ENCODE measurements around the gene PALM2AKAP2.

The PALM2AKAP2 gene

GRCh38 chr9:109793921-109794320, 13.9 kb downstream of the PALM2AKAP2 start:
- Histone ChIP-seq H3K36me3 (ENCODE audit: low read depth) (no peaks in the 10 kb centered on the region), H3K9me3 (ENCODE audit: severe bottlenecking) (no peaks in the 10 kb centered on the region), H3K27me3 (ENCODE audit: insufficient read depth, poor library complexity, severe bottlenecking) (no peaks in the 10 kb centered on the region), H3K4me1 (ENCODE audit: insufficient read depth, poor library complexity, severe bottlenecking) (peaks cover 19% of the 10 kb centered on the region), H3K27ac (ENCODE audit: poor library complexity, severe bottlenecking) (peak overlapping the region; percentile 49), H3K4me3 (ENCODE audit: severe bottlenecking) (no peak overlapping the region)
- DNase-seq (ENCODE audit: low spot score) (no peak), ATAC-seq (ENCODE audit: low read depth) (no peak)
- no peak for TF ChIP-seq CTCF (IDR thresholded peaks at IDR 0.05; ENCODE audit: poor library complexity, severe bottlenecking)

GRCh38 chr9:109794361-109795012, 14.5 kb downstream of the PALM2AKAP2 start:
- no peak for DNase-seq (ENCODE audit: low spot score)
- Histone ChIP-seq H3K9me3 (ENCODE audit: severe bottlenecking) (no peaks in the 10 kb centered on the region), H3K36me3 (ENCODE audit: low read depth) (no peaks in the 10 kb centered on the region), H3K27ac (ENCODE audit: poor library complexity, severe bottlenecking) (no peak overlapping the region), H3K27me3 (ENCODE audit: insufficient read depth, poor library complexity, severe bottlenecking) (no peaks in the 10 kb centered on the region), H3K4me3 (ENCODE audit: severe bottlenecking) (no peak overlapping the region), H3K4me1 (ENCODE audit: insufficient read depth, poor library complexity, severe bottlenecking) (peaks cover 19% of the 10 kb centered on the region)
- no peak for TF ChIP-seq CTCF (IDR thresholded peaks at IDR 0.05; ENCODE audit: poor library complexity, severe bottlenecking)
- no peak for ATAC-seq (ENCODE audit: low read depth)

DNA sequence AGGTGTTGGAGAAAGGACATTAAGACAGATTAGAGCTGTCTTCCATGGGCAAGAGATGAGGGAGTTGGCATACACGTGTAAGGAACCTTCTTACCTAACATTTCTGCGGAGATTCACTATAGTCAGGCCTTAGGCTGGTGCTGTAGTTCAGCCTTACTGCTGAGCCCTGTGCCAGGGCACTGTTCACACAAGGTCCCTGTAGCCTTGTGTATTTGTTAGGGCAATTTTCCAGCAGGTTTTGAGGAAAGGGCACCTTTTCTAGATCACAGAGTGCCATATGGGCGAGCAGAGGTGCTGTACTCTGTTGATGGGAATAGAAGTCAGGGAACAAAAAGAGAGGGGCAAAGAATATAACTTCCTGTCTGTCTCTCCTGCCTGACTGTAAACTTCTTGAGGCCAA, 15.6 kb downstream of the PALM2AKAP2 start:
- DNase-seq (ENCODE audit: low spot score) (no peak), ATAC-seq (ENCODE audit: low read depth) (no peak)
- peaks cover 23% of the 10 kb centered on the region for H3K4me1 ChIP-seq (ENCODE audit: insufficient read depth, poor library complexity, severe bottlenecking)
- no peaks in the 10 kb centered on the region for H3K27me3 ChIP-seq (ENCODE audit: insufficient read depth, poor library complexity, severe bottlenecking)
- TF ChIP-seq CTCF (IDR thresholded peaks at IDR 0.05; ENCODE audit: poor library complexity, severe bottlenecking) = no peak
- H3K27ac ChIP-seq (ENCODE audit: poor library complexity, severe bottlenecking) = no peak overlapping the region
- H3K4me3 ChIP-seq (ENCODE audit: severe bottlenecking) = no peak overlapping the region
- H3K9me3 ChIP-seq (ENCODE audit: severe bottlenecking) = no peaks in the 10 kb centered on the region
- H3K36me3 ChIP-seq (ENCODE audit: low read depth) = no peaks in the 10 kb centered on the region

GRCh38 chr9:109796078-109796477, 16.1 kb downstream of the PALM2AKAP2 start:
- Histone ChIP-seq H3K4me1 (ENCODE audit: insufficient read depth, poor library complexity, severe bottlenecking) (peaks cover 23% of the 10 kb centered on the region), H3K36me3 (ENCODE audit: low read depth) (no peaks in the 10 kb centered on the region), H3K9me3 (ENCODE audit: severe bottlenecking) (no peaks in the 10 kb centered on the region), H3K27ac (ENCODE audit: poor library complexity, severe bottlenecking) (no peak overlapping the region), H3K27me3 (ENCODE audit: insufficient read depth, poor library complexity, severe bottlenecking) (no peaks in the 10 kb centered on the region), H3K4me3 (ENCODE audit: severe bottlenecking) (no peak overlapping the region)
- ATAC-seq (ENCODE audit: low read depth) (no peak), DNase-seq (ENCODE audit: low spot score) (no peak)
- no peak for TF ChIP-seq CTCF (IDR thresholded peaks at IDR 0.05; ENCODE audit: poor library complexity, severe bottlenecking)

DNA sequence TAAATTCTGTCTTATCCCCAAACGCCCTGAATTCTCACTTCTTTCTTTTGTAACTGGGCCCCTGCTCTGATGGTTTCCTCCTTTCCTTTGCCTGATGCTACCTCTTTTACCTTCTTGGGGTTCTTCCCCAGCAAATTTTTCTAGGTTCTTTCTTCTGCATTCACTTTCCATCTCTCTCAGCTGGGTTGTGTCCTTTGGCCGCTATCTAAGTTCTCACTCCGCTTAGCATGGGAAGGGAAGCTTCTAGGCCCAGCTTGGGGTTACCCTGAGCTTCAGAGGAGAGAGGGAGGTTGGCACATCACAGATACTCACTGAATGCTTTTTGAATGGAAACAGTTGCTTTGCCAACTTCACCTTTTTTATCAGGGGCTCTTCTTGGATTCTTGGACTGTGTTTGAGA, 17.0 kb downstream of the PALM2AKAP2 start:
- H3K4me3 ChIP-seq (ENCODE audit: severe bottlenecking) = no peak overlapping the region
- H3K36me3 ChIP-seq (ENCODE audit: low read depth) = no peaks in the 10 kb centered on the region
- no peaks in the 10 kb centered on the region for H3K27me3 ChIP-seq (ENCODE audit: insufficient read depth, poor library complexity, severe bottlenecking)
- H3K4me1 ChIP-seq (ENCODE audit: insufficient read depth, poor library complexity, severe bottlenecking) = peaks cover 23% of the 10 kb centered on the region
- H3K27ac ChIP-seq (ENCODE audit: poor library complexity, severe bottlenecking) = no peak overlapping the region
- no peak for TF ChIP-seq CTCF (IDR thresholded peaks at IDR 0.05; ENCODE audit: poor library complexity, severe bottlenecking)
- ATAC-seq (ENCODE audit: low read depth) (no peak), DNase-seq (ENCODE audit: low spot score) (no peak)
- H3K9me3 ChIP-seq (ENCODE audit: severe bottlenecking) = no peaks in the 10 kb centered on the region

All from RWPE2 (cell line).